HepG2 (cell line): Measurements from ENCODE around the gene C15orf62. TPM values are rescaled to one million over a fixed set of nuclear protein-coding genes. Genes with fewer than 3 reads are reported as not detected.

Experiments used
- CREB1 ChIP-seq, 2 experiments: fragments of 450-650 bp in 1 of 2; IDR thresholded peaks; 2 replicates each; pipeline ENCODE4 v1.6.1; 2016 to 2017; ENCODE audit warnings: control low read depth in 1 of 2, mild to moderate bottlenecking in 1 of 2, missing compliant biosample characterization in 1 of 2, missing genetic modification characterization in 1 of 2
- EP300 ChIP-seq, 3 experiments: sonication (generic) in 1 of 3; formaldehyde crosslinking in 1 of 3; IDR thresholded peaks; 2 replicates each; pipeline versions ENCODE4 v1.5.1 to v1.6.1; 2011 to 2020; ENCODE audit warnings: low read depth in 2 of 3, low read length in 2 of 3, borderline replicate concordance in 1 of 3, improper control_type of control experiment in 1 of 3, mild to moderate bottlenecking in 1 of 3, missing genetic modification reagents in 1 of 3, moderate library complexity in 1 of 3
- HDAC2 ChIP-seq: sonication (generic); formaldehyde crosslinking; IDR thresholded peaks from 2 replicates; pipeline ENCODE4 v1.4.0; 2020; ENCODE audit warnings: missing genetic modification reagents
- HES4 ChIP-seq: sonication (generic); formaldehyde crosslinking; IDR thresholded peaks from 2 replicates; pipeline ENCODE4 v1.9.0; 2021; ENCODE audit warnings: mild to moderate bottlenecking, missing genetic modification reagents, borderline replicate concordance
- PHF21A ChIP-seq: sonication (generic); formaldehyde crosslinking; IDR thresholded peaks from 2 replicates; pipeline ENCODE4 v1.5.0; 2020; ENCODE audit warnings: mild to moderate bottlenecking, missing genetic modification reagents
- PHF5A ChIP-seq: IDR thresholded peaks from one replicate; pipeline ENCODE4 v1.6.1; 2018; ENCODE audit warnings: low read depth, missing genetic modification reagents; ENCODE audit not compliant: unreplicated experiment
- SIN3A ChIP-seq: IDR thresholded peaks from 2 replicates; pipeline ENCODE4 v1.6.1; 2011; ENCODE audit warnings: low read depth, mild to moderate bottlenecking, control low read depth, low read length, borderline replicate concordance
- TARDBP ChIP-seq: sonication (generic); formaldehyde crosslinking; IDR thresholded peaks from 2 replicates; pipeline ENCODE4 v1.8.0; 2022; ENCODE audit warnings: mild to moderate bottlenecking, missing genetic modification reagents
- TCF7L2 ChIP-seq: IDR thresholded peaks from 2 replicates; pipeline ENCODE4 v1.6.1; 2011; ENCODE audit warnings: mild to moderate bottlenecking, low read depth, low read length, moderate library complexity
- ZMAT3 ChIP-seq: sonication (generic); formaldehyde crosslinking; conservative IDR thresholded peaks from 2 replicates; pipeline ENCODE4 v1.7.0; 2021; ENCODE audit warnings: missing genetic modification reagents
- ZNF501 ChIP-seq: sonication (generic); formaldehyde crosslinking; IDR thresholded peaks from 2 replicates; pipeline ENCODE4 v1.5.1; 2020; ENCODE audit warnings: mild to moderate bottlenecking, moderate library complexity, missing genetic modification reagents
- ZNF552 ChIP-seq: sonication (generic); formaldehyde crosslinking; IDR thresholded peaks from 2 replicates; pipeline ENCODE4 v1.9.0; 2022; ENCODE audit warnings: missing genetic modification reagents, mild to moderate bottlenecking, borderline replicate concordance
- ZNF619 ChIP-seq: sonication (generic); formaldehyde crosslinking; IDR thresholded peaks from 2 replicates; pipeline ENCODE4 v1.4.0; 2020; ENCODE audit warnings: mild to moderate bottlenecking, missing genetic modification reagents
- ZNF776 ChIP-seq: sonication (generic); formaldehyde crosslinking; IDR thresholded peaks from 2 replicates; pipeline ENCODE4 v1.4.0; 2020; ENCODE audit warnings: mild to moderate bottlenecking, missing genetic modification reagents
- ZNF883 ChIP-seq: sonication (generic); formaldehyde crosslinking; IDR thresholded peaks from 2 replicates; pipeline ENCODE4 v1.5.1; 2020; ENCODE audit warnings: mild to moderate bottlenecking, missing genetic modification reagents; ENCODE audit errors: not compliant biosample characterization
- polyA plus RNA-seq, 8 experiments: library from polyadenylated mRNA; depleted of rRNA in 3 of 8; stranded (reverse) in 7 of 8; unstranded in 1 of 8; fragments of >200 nt; fragmentation: Illumina TruSeq in 4 of 8; extraction: Trizol in 4 of 8; gene quantifications; 2 replicates each; pipeline versions ENCODE4 v1.2.1 to v1.2.3, GENCODE V29; 2011 to 2016; ENCODE audit warnings: low read depth in 4 of 8, missing spikeins in 1 of 8, mixed read lengths in 1 of 8; ENCODE audit not compliant: insufficient read depth in 1 of 8
- total RNA-seq, 5 experiments: library from RNA; depleted of rRNA; stranded (reverse); fragments of >200 nt; fragmentation: Illumina TruSeq; extraction: Trizol; gene quantifications; 2 replicates each; pipeline ENCODE4 v1.2.3, GENCODE V29; 2016; ENCODE audit warnings: low read depth in 1 of 5
- TF ChIP-seq, protein P1 (sequence below): sonication (generic); formaldehyde crosslinking; IDR thresholded peaks from 2 replicates; pipeline ENCODE4 v1.9.0; 2022; ENCODE audit warnings: low read depth, missing genetic modification reagents
- TF ChIP-seq, protein P2 (sequence below): sonication (generic); formaldehyde crosslinking; conservative IDR thresholded peaks from 2 replicates; pipeline ENCODE4 v1.8.0; 2022; ENCODE audit warnings: missing genetic modification reagents
- TF ChIP-seq, protein P3 (sequence below): sonication (generic); formaldehyde crosslinking; IDR thresholded peaks from 2 replicates; pipeline ENCODE4 v1.5.0; 2020; ENCODE audit warnings: missing genetic modification reagents
- TF ChIP-seq, protein P4 (sequence below): sonication (generic); formaldehyde crosslinking; IDR thresholded peaks from 2 replicates; pipeline ENCODE4 v1.4.0; 2020; ENCODE audit warnings: mild to moderate bottlenecking, missing genetic modification reagents, borderline replicate concordance
- TF ChIP-seq, protein P5 (sequence below): sonication (generic); formaldehyde crosslinking; IDR thresholded peaks from 2 replicates; pipeline ENCODE4 v1.8.0; 2022; ENCODE audit warnings: mild to moderate bottlenecking, missing genetic modification reagents, moderate library complexity

Gene C15orf62
- total and polyA plus RNA-seq, 2 of the 13 experiments (the other 11 are each of a cell fraction or from before 2014, with no cell fraction given) = 0.51 to 1.1 TPM

DNA sequence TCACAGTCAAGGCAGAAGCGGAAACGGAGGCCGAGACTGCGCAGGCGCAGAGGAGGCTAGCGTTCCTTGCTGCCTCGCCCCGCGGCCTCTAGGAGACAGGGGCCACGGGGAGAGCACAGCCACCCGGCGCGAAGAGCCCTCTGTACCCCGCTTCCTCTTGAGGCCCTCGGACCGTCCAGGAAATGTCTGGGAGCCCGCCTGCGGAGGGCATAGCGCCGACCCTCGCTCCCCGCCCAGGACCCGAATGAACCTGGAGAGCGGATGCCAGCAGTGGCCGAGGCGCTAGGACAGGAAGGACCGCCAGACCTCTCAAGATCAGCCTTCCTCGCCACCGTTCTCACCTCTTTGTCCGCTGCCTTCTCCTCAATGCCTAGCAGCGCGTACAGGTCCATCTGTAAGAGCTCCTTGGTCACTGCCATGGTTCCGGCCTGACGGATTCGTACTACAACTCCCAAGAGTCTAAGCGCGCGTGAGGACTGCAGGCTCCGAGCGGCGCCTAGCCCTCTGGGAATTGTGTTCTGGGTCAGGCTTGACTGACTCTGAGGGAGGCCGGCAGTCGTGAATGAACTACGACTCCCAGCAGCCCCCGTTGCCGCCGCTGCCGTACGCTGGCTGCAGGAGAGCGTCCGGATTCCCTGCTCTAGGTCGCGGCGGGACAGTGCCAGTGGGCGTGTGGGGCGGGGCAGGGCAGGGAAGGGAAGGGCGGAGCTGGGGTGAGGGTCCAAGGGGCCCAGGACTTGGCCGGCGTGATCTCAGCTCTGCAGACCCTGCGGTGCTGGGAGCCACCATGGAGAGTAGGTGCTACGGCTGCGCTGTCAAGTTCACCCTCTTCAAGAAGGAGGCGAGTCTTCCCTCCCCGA, 37.5 kb downstream of the C15orf62 start, which contains the start of the genes DNAJC17 and ZFYVE19 (continued):
- TF ChIP-seq, protein P1, sequence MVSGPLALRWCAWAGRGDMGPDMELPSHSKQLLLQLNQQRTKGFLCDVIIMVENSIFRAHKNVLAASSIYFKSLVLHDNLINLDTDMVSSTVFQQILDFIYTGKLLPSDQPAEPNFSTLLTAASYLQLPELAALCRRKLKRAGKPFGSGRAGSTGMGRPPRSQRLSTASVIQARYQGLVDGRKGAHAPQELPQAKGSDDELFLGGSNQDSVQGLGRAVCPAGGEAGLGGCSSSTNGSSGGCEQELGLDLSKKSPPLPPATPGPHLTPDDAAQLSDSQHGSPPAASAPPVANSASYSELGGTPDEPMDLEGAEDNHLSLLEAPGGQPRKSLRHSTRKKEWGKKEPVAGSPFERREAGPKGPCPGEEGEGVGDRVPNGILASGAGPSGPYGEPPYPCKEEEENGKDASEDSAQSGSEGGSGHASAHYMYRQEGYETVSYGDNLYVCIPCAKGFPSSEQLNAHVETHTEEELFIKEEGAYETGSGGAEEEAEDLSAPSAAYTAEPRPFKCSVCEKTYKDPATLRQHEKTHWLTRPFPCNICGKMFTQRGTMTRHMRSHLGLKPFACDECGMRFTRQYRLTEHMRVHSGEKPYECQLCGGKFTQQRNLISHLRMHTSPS (CRISPR knock-in tag) = peak; percentile 49; the same call in 1 of the 2 replicates
- TF ChIP-seq ZNF552 (peak; percentile 73; the same call in 1 of the 2 replicates), ZNF619 (CRISPR knock-in tag) (peak; percentile 74), ZNF776 (CRISPR knock-in tag) (peak; percentile 23; the same call in 1 of the 2 replicates), ZMAT3 (CRISPR knock-in tag) (peak; percentile 66), ZNF501 (CRISPR knock-in tag) (peak; percentile 36), TCF7L2 (no peak), SIN3A (peak; percentile 29; the same call in 1 of the 2 replicates), TARDBP (CRISPR knock-in tag) (peak; percentile 80), CREB1 (IDR thresholded peaks at IDR 0.05) (peak; percentile 75), CREB1 (CRISPR knock-in tag; IDR thresholded peaks at IDR 0.05) (peak; percentile 93), PHF21A (peak; percentile 82), ZNF883 (CRISPR knock-in tag) (peak; percentile 90), EP300 (IDR thresholded peaks at IDR 0.05; ENCODE audit: low read depth in 2 of 2, low read length in 2 of 2) (no peak; a peak in 1 of 4 replicates), EP300 (CRISPR knock-in tag; IDR thresholded peaks at IDR 0.05; ENCODE audit: borderline replicate concordance) (no peak), PHF5A (CRISPR knock-in tag) (peak; percentile 71), HES4 (CRISPR knock-in tag) (peak; percentile 93), HDAC2 (CRISPR knock-in tag) (peak; percentile 56)
- TF ChIP-seq, protein P2, sequence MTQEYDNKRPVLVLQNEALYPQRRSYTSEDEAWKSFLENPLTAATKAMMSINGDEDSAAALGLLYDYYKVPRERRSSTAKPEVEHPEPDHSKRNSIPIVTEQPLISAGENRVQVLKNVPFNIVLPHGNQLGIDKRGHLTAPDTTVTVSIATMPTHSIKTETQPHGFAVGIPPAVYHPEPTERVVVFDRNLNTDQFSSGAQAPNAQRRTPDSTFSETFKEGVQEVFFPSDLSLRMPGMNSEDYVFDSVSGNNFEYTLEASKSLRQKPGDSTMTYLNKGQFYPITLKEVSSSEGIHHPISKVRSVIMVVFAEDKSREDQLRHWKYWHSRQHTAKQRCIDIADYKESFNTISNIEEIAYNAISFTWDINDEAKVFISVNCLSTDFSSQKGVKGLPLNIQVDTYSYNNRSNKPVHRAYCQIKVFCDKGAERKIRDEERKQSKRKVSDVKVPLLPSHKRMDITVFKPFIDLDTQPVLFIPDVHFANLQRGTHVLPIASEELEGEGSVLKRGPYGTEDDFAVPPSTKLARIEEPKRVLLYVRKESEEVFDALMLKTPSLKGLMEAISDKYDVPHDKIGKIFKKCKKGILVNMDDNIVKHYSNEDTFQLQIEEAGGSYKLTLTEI (CRISPR knock-in tag) = no peak
- TF ChIP-seq, protein P3, sequence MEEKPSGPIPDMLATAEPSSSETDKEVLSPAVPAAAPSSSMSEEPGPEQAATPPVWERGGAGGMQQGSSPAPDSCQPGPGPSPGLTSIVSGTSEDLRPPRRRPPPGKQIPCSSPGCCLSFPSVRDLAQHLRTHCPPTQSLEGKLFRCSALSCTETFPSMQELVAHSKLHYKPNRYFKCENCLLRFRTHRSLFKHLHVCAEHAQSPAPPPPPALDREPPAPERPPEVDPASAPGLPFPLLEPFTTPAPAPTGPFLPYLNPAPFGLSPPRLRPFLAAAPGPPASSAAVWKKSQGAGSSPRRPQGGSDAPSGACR = peak; percentile 55; the same call in 1 of the 2 replicates
- TF ChIP-seq, protein P4, sequence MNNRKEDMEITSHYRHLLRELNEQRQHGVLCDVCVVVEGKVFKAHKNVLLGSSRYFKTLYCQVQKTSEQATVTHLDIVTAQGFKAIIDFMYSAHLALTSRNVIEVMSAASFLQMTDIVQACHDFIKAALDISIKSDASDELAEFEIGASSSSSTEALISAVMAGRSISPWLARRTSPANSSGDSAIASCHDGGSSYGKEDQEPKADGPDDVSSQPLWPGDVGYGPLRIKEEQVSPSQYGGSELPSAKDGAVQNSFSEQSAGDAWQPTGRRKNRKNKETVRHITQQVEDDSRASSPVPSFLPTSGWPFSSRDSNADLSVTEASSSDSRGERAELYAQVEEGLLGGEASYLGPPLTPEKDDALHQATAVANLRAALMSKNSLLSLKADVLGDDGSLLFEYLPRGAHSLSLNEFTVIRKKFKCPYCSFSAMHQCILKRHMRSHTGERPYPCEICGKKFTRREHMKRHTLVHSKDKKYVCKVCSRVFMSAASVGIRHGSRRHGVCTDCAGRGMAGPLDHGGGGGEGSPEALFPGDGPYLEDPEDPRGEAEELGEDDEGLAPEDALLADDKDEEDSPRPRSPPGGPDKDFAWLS = peak; percentile 27; the same call in 1 of the 2 replicates
- TF ChIP-seq, protein P5, sequence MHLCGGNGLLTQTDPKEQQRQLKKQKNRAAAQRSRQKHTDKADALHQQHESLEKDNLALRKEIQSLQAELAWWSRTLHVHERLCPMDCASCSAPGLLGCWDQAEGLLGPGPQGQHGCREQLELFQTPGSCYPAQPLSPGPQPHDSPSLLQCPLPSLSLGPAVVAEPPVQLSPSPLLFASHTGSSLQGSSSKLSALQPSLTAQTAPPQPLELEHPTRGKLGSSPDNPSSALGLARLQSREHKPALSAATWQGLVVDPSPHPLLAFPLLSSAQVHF (CRISPR knock-in tag) = no peak
